Epidermal melanocyte (primary cell): ENCODE measurements around the gene FAM78A.

ENCODE experiments used
- DNase-seq: peaks from one replicate; pipeline ENCODE4 v3.0.0; 2011; ENCODE audit warnings: low spot score; ENCODE audit not compliant: insufficient read length

FAM78A gene

DNA sequence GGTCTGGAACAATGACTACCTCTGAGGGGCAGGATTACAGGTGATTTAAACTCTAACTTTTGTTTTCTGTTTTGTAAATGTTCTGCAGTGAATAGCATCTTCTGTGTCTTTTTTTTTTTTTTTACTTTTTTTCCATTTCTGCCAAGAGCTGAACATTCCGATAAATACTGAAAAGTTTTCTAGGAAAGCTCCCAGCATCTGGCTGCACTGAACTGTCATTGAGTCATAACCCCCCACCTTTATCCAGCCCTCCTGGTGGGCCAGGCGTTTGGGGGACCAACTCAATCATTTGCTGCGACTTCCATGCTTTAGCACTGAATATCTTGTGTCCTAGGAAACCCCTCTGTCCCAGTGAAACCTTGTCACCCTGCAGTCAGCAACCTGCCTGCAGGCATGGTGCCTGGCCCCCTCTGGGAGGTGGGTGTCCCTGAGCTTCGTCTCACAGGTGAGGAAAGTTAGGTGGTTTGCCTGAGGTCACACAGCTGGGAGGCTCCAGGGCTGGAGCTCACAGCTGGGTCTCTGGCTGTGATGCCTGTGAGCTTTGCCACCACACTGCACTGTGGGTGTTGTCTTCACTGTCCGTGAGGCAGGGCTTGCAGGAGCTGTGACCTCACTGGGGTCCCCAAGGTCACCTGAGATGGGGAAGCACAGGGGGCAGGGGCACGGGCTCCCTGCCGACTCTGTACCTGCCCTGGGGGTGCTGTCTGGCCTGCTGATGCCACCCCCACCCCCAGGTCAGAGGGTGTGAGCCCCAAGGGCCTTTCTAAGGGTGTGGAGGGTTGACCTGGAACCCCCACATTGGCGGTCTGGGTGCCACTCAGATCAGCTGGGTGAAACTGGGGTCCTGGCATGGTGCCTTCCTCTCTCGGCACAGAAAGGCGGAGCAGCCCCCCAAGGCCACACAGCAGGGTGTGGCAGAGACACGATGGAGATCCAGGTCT lies 27.3 kb upstream of the FAM78A start:
- DNase-seq = no peak

DNA sequence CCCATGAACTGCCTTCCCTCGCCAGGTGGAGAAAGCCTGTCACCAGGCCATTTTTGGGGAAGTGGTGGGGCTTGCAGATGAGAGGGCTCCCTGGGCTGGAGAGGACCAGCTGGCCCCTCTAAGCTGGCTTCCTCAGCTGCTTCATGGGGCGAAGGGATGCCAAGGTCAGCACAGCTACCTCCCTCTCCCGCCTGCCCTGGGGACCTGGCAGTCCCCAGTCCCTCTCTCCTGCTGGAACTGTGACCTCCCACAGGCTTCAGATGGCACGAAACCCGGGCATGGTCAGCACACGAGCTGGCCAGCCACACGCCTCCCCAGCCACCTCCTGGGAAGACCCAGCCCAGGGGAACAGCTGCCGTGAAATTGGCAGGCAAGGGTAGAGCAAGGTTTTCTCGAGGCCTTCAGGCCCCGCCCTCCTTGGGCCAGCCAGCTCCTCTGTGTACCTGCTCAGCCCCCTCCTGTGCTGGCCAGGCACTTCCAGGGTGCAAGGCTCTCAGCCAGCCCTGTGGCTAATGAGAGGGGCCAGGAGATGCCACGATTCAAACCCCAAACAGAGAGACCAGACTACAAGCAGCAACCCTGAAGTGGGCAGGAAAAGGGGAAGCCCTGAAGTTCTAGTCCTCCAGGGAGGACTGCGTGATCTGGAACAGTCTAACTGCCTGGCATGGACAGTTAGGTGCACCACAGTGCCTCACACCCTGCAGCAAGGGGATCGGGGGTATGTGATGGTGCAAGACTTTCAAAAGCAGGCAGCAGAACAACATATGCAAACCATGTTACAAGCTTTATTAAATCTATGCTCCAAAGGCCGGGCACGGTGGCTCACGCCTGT lies 26.1 kb upstream of the FAM78A start:
- no peak for DNase-seq

DNA sequence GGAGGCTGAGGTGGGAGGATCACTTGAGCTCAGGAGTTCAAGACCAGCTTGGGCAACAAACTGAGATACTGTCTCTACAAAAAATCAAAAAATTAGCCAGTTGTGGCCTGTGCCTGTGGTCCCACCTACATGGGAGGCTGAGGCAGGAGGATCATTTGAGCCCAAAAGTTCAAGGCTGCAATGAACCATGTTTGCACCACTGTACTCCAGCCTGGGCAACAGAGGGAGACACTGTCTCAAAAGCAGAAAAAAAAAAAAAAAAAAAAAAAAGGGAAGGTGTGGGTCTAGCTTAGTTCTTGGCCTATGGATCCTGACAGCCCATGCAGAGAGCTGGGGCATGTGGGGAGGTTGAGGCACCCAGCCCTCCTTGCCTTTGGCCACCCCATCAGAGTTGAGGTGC lies 24.1 kb upstream of the FAM78A start:
- no peak for DNase-seq

DNA sequence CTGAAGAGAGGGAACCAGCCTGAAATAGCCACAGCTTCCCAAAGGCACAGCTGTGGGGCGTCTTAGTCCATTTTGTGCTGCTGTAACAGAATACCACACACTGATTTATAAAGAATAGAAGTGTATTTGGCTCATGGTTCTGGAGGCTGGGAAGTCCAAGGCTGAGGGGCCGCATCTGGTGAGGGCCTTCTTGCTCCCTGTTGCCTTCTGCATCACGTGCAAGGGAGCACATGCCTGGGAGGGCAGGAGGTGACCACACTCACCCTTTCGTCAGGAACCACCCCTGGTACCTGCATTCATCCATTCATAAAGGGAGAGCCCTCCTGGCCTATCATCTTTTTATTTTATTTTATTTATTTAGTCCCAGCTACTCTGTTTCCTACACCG lies 23.6 kb upstream of the FAM78A start:
- DNase-seq = no peak

DNA sequence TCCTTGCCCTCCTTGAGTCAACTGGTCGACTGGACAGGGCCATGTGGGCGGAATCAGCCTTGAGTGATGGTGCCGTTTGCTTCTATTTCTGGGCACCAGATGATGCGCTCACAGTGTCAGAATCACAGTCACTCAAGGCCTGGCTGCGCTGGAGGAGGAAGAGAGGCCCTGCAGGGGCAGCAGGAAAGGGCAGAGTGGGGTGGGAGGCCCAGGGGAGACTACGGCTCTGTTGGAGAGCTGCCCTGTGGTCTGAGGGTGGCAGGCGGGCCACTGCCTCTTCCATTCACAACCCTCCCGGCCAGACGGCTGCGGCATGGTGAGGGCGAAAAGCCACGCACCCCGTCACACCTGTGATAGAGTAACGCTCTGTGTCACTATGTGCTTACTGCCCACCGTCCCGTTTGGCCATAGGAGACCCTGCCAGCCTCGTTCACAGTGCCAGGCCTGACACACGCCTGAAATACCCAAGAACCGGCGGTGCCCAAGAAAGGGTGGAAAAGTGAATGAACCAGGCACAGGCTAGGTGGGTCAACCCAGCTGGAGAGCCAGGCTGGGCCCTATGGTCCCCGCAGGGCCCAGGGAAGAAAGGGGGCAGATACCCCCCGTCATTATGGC lies 23.1 kb upstream of the FAM78A start:
- no peak for DNase-seq

DNA sequence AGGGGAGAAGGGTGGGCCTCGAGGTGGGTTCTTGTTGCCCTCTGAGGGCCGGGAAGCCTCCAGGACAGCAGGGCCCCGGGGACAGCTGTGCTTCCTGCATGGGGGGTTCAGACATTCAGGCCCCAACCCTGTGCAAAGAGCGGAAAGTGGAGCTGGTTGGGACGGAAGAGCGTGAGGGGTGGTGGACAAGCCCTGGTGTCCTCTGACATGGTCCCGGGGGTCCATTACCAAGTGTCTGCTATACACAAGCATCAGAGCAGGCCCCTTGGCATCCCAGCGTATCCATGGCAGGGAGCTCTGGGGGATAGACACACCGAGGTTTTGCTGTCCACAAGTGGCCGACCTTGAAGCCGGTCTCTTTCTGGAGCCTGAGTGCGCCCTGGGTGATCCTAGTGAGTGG lies 22.5 kb upstream of the FAM78A start:
- DNase-seq = no peak

DNA sequence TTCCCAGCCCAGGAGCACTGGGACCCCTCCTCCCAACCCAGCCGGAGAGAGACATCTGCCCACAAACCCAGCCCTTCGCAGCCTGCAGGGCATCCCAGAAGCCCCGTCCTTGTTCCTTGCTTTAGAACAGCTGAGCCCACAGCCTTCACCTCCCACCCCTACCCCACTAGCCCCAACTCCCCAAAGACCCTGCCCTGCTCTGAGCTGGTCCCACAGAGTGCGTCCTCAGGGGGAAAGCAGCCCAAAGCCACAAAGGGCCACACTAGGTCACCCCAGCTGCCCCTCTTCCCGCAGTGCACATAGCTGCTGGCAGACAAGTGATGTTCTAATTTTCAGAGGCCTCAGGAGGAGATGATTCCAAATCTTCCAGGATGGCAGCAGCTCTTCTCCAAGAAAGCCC lies 22.0 kb upstream of the FAM78A start:
- DNase-seq = no peak

DNA sequence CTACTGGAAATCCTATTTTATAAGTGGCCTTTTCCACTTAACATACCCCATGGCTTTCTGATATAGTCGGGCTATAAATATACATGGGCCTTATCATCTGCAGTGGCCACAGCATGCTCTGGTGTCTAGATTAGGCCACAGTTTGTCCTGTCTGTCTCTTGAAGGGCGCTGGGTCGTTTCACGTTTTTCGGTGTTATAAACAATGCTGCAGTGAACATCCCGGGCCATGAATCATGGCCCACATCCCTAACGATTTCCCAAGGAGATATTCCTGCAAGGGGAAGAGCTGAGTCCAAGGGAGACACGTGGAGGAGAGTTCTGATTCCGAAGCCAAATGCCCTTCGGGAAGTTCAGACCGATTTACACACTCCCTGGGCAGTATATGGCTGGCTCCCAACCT lies 21.6 kb upstream of the FAM78A start:
- DNase-seq = no peak

DNA sequence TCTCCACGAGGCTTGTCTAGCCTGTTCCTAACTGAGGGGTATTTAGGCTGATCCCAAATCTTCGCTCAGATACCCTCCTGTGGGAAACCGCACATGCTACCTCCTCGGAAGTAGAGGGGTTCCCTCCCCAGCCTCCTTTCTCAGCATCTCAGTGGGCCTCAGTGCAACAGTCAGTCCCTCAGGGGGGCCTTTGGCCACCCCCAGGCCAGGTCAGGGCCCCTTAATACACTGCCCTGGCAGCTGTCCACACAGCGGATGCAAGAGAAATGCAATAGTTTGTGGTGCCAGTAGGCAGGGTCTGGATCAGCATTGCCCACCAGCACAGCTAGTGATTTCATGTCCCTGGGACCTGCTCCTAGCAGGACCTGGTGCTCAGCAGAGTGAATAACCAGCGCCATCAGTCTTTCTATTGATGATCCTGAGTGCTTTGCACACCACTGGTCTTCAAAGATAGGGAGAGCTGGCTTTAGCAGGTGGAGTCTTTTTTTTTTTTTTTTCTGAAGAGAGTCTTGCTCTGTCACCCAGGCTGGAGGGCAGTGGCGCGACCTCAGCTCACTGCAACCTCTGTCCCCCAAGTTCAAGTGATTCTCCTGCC lies 20.7 kb upstream of the FAM78A start:
- DNase-seq = no peak

DNA sequence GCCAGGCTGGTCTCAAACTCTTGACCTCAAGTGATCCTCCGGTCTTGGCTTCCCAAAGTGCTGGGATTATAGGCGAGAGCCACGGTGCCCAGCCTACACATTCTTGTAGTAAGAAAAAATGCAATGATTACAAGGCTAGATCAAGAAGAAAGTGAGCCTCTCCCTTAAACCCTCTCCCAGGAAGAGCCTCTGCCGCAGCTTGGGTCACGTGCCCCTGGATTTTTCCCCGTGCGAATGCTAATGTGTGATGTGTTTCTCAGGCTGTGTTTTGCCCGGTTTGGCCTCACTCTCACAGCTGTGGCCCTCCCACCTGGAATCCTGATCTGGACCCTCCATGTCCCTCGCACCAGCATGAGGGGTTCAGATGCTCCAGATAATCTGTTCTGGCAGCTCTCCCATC lies 20.1 kb upstream of the FAM78A start:
- no peak for DNase-seq

DNA sequence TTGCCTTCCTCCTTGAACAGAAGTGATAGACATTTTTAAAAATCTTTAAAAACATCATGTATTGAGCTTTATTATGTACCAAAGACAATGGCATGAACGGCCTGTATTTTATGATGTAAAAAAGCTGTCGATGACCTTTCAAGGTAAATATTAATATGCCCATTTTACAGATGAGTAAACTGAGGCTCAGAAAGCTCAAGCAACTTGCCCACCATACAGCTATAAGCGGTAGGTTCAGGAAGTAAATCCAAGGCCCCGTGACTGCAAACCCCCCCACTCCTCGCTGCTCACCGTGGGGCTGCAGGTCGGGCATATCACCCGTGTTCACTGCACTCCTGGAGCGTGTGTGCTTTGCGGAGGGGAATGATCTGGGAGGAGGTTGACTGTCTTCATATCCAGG lies 16.6 kb upstream of the FAM78A start:
- no peak for DNase-seq

DNA sequence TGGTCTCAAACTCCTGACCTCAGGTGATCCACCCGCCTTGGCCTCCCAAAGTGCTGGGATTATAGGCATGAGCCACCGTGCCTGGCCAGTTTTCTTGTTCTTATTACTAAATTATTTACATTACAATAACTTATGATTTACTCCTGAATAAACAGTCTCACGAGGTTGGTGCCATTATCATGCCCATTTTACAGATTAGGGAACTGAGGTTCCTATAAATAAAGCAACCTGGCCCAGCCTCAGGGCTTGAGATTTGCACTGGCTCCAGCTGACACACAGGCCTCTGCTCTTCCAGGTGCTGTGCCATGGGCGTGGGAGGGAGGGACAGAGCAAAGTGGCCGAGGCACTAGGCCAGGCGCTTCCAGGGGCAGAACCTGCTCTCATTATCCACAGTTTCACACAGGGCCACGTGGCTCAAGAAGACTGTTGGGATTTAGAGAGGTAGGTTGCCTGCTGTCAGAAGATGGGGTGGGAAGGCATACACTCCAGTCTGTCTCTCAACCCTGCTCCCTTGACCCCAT lies 15.5 kb upstream of the FAM78A start:
- DNase-seq = no peak

DNA sequence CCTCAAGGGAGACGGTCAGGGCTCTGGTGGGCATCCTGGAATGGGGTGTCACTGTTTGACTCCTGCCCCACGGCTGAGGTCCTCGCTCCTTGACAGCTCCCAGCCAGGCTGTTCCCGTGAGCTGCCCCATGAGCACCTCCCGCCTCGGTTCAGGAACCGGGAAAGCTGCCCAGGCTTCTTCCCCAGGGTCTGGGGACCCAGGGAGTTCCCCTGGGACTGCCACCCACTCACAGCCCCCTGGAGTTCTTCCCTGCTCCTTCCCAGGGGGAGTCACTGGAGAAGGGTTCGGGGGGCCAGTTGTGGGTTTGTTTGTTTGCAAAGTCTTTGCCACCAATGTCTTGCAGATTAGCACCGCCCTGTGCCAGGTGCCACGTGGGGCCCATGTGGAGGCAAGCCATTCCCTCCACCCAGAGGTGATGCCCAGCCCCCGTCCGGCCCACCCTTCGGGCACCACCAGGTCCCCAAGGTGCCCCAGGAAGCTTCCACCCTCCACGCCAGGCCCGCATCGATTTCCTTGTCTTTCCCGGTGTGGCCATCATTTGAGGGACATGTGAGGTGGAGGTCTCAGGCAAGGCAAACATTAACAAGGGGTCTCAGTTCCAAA lies 14.6 kb upstream of the FAM78A start:
- DNase-seq = no peak

DNA sequence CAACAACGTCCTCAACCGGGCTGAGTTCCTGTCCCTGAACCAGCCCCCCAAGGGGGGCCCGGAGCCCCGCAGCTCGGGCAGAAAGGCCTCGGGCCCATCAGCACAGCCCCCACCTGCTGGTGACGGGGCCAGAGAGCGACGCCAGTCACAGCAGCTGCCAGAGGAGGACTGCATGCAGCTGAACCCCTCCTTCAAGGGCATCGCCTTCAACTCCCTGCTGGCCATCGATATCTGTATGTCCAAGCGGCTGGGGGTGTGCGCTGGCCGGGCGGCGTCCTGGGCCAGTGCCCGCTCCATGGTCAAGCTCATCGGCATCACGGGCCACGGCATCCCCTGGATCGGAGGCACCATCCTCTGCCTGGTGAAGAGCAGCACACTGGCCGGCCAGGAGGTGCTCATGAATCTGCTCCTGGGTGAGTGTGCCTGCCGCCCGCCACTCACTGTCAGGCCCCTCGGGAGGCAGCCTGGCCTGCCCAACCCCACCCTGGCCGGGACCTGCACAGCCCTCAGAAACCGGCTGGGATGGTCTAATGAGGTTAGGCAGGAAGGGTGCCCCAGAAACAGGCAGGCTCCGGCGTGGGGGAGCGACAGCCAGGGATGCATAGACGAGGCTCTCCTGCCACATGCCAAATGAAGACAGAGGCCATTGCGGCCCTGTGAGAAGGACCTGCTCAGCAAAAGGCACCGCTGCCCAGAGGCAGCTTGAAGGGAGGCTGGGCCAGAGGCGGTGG lies 13.9 kb upstream of the FAM78A start:
- DNase-seq = no peak

DNA sequence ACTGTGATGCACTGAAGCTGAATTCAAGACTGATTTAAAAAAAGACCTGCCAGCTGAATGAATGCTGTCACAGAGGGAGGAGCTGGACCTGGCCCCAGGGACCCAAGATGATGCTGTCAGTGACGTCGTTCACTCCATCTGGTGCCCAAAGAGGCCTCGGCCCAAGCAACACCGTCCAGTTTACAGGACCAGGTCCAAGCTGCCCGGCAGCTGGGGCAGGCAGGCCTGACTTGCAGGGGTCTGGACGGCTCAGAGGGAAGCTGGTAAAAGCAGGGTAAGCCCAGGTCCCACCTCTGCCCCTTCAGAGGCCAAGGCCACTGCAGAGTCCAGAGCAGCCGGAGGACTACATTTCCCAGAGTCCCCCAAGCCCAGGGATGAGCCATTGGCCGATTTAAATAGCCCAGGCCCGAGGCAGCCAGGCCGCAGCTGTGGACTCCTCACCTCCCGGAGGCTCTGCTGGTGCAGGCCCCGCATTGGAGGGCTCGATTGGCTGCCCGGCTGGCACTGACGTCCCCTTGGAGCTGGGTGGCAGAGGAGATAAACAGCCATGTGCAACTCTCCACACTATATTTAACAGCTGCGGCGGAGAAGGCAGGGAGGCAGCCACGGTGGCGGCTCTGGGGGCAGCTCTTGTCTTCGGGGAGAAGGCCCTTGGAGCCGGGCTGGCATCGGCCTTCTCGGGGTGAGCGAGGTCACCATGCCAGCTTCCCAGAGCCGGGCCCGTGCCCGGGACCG lies 13.2 kb upstream of the FAM78A start, which contains the start of gene PLPP7:
Gene PLPP7 (plus strand): TSS at position 423 of the 735 bp plus-strand sequence. CDS start 275 bp downstream, at position 698.
- peak; percentile 91 for DNase-seq

DNA sequence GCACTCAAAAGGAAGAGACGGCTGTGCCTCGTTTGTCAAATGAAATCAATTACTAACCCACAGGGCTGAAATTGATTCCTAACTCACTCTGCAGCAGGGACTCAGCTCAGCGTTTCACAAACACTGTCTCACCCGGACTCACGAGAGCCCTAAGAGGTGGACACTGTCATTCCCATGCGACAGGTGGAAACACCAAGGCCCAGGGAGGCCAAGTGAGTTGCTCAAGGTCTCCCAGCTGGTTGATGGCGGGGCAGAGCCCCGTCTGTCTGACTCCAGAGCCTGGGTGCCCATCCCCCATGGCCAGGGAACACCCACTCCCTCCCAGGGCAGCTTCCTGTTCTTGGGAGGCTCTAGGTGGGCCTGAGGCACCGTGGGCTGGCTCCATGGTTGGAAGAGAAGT lies 11.9 kb upstream of the FAM78A start:
- no peak for DNase-seq

DNA sequence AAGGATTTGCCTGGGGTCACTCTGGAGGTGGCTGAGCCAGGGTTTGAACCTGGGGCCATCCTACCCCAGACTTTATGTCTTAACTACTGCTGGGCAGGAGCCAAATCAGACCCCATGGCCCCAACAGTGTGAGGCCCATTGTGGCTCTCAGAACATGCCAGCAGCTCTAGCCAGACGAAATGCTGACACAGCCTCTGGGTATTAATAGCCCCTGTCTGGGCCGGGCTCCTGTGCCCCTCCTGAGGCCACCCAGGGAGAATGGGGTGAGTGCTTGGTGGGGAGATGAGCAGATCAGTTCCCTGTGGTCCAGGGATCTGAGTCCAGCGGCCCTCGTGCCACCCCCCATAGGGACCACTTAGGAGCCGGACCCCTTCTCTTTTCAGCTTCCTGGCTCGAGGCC lies 11.0 kb upstream of the FAM78A start:
- no peak for DNase-seq

DNA sequence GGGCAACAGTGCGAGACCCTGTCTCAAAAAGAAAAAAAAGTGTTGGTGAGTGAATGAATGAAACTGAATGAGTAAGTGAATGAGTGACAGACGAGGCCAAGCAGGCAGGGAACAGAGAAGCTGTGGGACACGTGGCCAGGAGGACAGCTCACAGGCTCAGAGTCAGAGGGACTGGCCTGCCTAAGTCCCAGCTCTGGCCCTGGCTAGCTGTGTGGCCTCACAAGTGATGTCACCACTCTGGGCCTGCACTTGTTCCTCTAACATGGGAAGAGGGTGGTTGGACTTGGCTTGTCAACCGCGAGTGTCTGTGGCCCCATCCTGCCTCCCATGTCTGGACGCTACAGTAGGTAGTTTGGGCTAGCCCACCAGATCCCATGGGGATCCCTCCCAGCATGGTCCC lies 8.5 kb upstream of the FAM78A start:
- no peak for DNase-seq

DNA sequence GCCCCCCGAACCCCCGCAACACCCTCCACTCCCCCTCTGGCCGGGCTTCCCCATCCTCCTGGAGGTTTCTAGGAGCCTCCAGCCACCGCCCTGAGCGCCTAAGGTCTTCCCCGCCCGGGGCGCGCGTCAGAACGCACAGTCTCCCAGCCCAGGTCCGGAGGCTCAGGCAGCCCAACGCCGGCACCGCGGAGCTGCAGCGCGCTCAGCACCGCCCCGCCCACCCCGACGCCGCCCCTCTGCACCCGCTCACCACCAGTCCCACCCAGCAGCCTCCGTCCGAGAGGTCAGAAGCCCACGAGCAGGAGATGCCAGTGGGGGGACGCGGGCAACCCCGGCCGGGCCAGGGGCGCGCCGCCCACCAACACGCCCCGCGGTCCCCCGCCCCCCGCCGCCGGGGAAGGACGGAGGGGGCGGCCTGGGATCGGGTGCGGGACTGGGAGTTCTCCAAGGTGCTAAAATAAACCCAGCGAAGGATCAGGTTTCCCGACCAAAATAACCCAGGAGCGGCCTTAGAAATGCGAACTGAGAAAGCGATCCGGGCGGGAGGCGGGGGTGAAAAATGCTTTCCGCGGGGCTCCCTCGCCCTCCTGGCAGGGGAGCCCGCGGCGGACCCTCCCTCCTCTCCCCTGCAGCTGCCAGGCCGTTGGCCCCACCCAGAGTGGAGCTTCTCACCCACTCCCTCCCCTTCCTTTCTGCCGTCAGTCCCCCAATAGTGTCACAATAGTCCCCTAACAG lies 6.5 kb upstream of the FAM78A start:
- no peak for DNase-seq
